Stimulated activated CD8-positive, alpha-beta memory T cell treated with anti-CD3 and anti-CD28 coated beads, Interleukin-12 subunit alpha, Interleukin-12 subunit beta, amount 100 ng/mL, for 1 hour (primary cell): ENCODE data around the gene ELF4.

Source experiments
- DNase-seq: peaks from one replicate; pipeline ENCODE4 v3.0.0-alpha.2; 2020; ENCODE audit warnings: low read depth

ELF4 gene

GRCh38 chrX:130083656-130084382 is 26.5 kb downstream of the ELF4 start:
- no peak for DNase-seq

- no peak for DNase-seq
These were observed 27.2 kb downstream of the ELF4 start for GRCh38 chrX:130083107-130083490.

- DNase-seq, result peak; percentile 26
These were observed 27.8 kb downstream of the ELF4 start for GRCh38 chrX:130082244-130083106.

- DNase-seq, result no peak
These were observed 28.8 kb downstream of the ELF4 start for GRCh38 chrX:130081421-130082045.

GRCh38 chrX:130080791-130081367 is 29.4 kb downstream of the ELF4 start:
- DNase-seq, result no peak

GRCh38 chrX:130079824-130080406 is 30.4 kb downstream of the ELF4 start:
- DNase-seq, result peak; percentile 25

GRCh38 chrX:130075777-130076176 is 34.5 kb downstream of the ELF4 start:
- DNase-seq, result no peak

GRCh38 chrX:130072345-130072740 is 38.0 kb downstream of the ELF4 start:
- DNase-seq, result no peak

GRCh38 chrX:130071611-130072344 is 38.5 kb downstream of the ELF4 start:
- no peak for DNase-seq

- DNase-seq, result no peak
These were observed 43.2 kb downstream of the ELF4 start for GRCh38 chrX:130066975-130067615.

- peak; percentile 70 for DNase-seq
These were observed 49.9 kb downstream of the ELF4 start for GRCh38 chrX:130060122-130061069.

GRCh38 chrX:130058652-130059051 is 51.6 kb downstream of the ELF4 start:
- DNase-seq, result no peak

- DNase-seq, result no peak
These were observed 53.1 kb downstream of the ELF4 start for GRCh38 chrX:130057209-130057608.

GRCh38 chrX:130055899-130056298 is 54.4 kb downstream of the ELF4 start:
- no peak for DNase-seq

- no peak for DNase-seq
These were observed 55.2 kb downstream of the ELF4 start for GRCh38 chrX:130055103-130055502.

- no peak for DNase-seq
These were observed 57.1 kb downstream of the ELF4 start for GRCh38 chrX:130053236-130053635.

GRCh38 chrX:130051176-130051845 is 59.0 kb downstream of the ELF4 start:
- no peak for DNase-seq

- DNase-seq, result no peak
These were observed 60.5 kb downstream of the ELF4 start for GRCh38 chrX:130049821-130050220.

- DNase-seq, result no peak
These were observed 61.5 kb downstream of the ELF4 start for GRCh38 chrX:130048686-130049222.
